IPS-15b (cell line): ENCODE data around the gene PSMD2.

ENCODE experiments used
- H3K27me3 ChIP-seq: one replicate; pipeline ENCODE4 v1.6.1; 2013; ENCODE audit warnings: low read length; ENCODE audit not compliant: control insufficient read depth, insufficient read depth
- H3K36me3 ChIP-seq: one replicate; pipeline ENCODE4 v1.6.1; 2013; ENCODE audit warnings: low read length; ENCODE audit not compliant: control insufficient read depth, insufficient read depth
- H3K4me1 ChIP-seq: one replicate; pipeline ENCODE4 v1.6.1; 2013; ENCODE audit warnings: mild to moderate bottlenecking, low read length; ENCODE audit not compliant: control insufficient read depth, insufficient read depth
- H3K4me3 ChIP-seq: one replicate; pipeline ENCODE4 v1.5.1; 2013; ENCODE audit warnings: low read depth, low read length
- H3K9ac ChIP-seq: one replicate; pipeline ENCODE4 v1.6.1; 2013; ENCODE audit warnings: low read depth, mild to moderate bottlenecking, low read length
- H3K9me3 ChIP-seq: one replicate; pipeline ENCODE4 v1.6.1; 2013; ENCODE audit warnings: mild to moderate bottlenecking, low read length; ENCODE audit not compliant: control insufficient read depth, insufficient read depth

Gene PSMD2

DNA sequence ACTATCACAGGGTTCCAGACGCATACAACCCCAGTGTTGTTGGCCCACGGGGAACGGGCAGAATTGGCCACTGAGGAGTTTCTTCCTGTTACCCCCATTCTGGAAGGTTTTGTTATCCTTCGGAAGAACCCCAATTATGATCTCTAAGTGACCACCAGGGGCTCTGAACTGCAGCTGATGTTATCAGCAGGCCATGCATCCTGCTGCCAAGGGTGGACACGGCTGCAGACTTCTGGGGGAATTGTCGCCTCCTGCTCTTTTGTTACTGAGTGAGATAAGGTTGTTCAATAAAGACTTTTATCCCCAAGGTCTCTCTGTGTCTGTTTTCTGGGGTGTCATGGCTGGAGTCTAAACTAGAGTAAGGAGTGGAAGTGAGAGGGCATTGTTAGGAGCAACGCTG, 9.7 kb downstream of the PSMD2 start:
- H3K36me3 ChIP-seq = peaks cover 38% of the 10 kb centered on the region
- no peak overlapping the region for H3K9ac ChIP-seq
- H3K9me3 ChIP-seq = no peaks in the 10 kb centered on the region
- no peaks in the 10 kb centered on the region for H3K27me3 ChIP-seq
- H3K4me3 ChIP-seq = no peak overlapping the region
- H3K4me1 ChIP-seq = no peaks in the 10 kb centered on the region

DNA sequence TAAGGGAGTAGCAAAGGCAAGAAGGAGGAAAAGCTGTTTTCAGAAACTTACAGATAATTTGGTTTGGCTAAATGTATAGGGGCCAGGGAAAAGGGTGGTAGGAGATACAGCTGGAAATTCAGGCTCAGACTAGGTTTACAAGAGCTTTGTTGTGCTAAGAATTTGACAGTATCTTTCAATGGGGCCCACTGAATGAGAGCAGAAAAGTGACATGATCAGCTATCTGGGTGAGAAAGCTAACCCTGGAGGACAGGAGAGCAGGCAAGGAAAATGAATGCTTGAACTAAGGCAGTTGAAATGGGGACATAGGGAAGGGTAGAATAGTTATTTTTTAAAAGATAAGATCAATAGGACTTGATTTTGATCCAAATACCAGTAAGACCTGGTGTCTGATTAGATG, 12.6 kb downstream of the PSMD2 start:
- peaks cover 22% of the 10 kb centered on the region for H3K36me3 ChIP-seq
- no peaks in the 10 kb centered on the region for H3K9me3 ChIP-seq
- no peak overlapping the region for H3K9ac ChIP-seq
- peaks cover 4% of the 10 kb centered on the region for H3K4me1 ChIP-seq
- H3K4me3 ChIP-seq = no peak overlapping the region
- H3K27me3 ChIP-seq = no peaks in the 10 kb centered on the region

DNA sequence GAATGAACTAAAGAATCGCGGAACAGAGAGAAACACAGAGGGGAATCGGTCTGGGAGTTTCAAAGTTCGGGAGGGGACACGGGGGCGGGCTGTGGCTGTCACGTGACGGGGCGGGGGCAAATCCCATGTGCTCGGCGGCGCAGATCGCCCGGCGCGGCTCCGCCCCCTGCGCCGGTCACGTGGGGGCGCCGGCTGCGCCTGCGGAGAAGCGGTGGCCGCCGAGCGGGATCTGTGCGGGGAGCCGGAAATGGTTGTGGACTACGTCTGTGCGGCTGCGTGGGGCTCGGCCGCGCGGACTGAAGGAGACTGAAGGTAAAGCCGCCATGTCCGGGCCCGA, 15.3 kb downstream of the PSMD2 start, which contains the start of gene EIF4G1:
Gene EIF4G1, plus strand, starts transcription at position 244 of the 337 bp plus-strand sequence. CDS start 1,191 bp downstream, outside the sequence.
- Histone ChIP-seq H3K9me3 (no peaks in the 10 kb centered on the region), H3K4me1 (peaks cover 8% of the 10 kb centered on the region), H3K27me3 (no peaks in the 10 kb centered on the region), H3K4me3 (peak within 1 kb of the TSS; percentile 90), H3K9ac (peak within 1 kb of the TSS; percentile 88), H3K36me3 (peaks cover 11% of the 10 kb centered on the region)

DNA sequence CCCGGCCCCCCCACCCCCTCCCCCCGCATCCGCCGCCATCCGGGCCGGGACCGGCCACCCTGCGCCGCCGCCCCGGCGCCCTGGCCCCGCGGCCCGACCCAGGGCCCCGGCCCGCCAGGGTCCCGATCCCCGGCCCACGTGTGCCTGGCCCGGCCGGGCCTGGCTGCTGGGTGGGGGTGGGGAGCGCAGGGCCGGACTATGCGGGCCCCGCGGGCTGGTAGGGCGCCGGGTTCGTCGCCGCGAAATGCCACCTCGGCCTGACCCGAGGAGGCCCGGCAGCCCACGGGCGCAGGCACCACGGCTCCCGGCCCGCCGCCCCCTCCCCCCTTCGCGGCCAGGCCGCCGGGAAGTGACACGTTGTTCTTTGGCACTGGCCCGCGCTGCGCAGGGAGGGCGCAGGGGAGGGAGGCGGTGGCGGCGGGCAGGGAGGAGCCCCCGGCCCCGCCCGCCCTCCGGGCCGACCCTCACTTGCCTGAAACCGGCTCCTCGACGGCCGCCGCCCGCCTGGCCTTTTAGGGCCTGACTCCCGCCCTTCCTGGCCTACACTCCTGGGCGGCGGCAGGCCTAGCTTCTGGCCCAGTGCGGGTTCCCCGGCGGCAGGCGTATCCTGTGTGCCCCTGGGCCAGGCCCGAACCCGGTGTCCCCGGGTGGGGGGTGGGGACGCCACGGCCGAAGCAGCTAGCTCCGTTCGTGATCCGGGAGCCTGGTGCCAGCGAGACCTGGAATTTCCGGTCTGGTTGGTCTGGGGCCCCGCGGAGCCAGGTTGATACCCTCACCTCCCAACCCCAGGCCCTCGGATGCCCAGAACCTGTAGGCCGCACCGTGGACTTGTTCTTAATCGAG, 15.9 kb downstream of the PSMD2 start:
- Histone ChIP-seq H3K9me3 (no peaks in the 10 kb centered on the region), H3K36me3 (peaks cover 17% of the 10 kb centered on the region), H3K9ac (peak overlapping the region; percentile 88), H3K27me3 (no peaks in the 10 kb centered on the region), H3K4me3 (peak overlapping the region; percentile 90), H3K4me1 (peaks cover 8% of the 10 kb centered on the region)

DNA sequence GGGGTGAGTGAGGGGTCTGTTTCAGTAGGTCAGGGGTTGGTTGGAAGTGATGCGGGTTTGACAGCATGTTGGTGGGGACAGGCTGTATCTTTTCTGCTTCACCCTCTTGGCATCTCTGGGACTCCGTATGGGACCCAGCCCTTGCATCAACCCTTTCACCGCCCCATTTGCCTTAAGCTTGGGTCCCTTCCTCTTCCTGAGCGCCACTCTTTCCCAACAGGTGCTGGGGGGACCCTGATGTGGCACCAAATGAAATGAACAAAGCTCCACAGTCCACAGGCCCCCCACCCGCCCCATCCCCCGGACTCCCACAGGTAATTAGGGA, 16.5 kb downstream of the PSMD2 start:
- peak overlapping the region; percentile 88 for H3K9ac ChIP-seq
- H3K9me3 ChIP-seq = no peaks in the 10 kb centered on the region
- H3K4me1 ChIP-seq = peaks cover 8% of the 10 kb centered on the region

DNA sequence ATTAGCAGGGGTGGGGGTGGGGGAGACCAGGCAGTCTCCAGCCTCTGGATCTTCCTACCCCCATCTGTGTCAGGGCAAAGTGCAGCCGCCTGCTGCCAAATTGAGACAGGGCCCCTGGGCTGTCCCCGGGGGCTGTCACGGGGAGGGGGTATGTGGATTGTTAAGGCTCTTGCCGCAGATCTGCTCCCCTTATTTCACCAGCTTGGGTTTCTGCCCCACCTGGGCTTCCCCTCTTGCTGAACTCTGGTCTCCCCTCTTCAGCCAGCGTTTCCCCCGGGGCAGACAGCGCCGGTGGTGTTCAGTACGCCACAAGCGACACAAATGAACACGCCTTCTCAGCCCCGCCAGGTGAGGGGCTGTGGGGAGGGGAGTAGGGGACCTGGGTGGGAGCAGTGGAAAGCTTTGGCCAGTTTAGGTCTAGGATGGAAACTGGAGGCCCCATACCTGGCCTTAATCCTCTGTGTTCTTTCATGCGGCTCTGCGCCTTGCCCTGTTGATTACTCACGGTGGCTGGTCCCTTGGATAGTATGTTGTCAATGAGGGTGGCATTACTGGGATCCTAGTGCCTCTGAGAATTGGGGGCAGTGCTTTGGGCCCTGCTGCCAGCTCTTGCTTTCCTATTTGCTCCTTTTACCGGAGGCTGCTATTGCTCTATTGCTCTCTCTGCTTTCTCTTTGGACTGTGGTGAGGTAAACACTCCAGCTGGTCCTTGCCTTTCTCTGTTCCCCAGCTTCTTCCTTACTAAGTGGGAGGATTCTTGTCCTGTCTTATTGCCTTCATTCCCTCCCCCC, 17.0 kb downstream of the PSMD2 start:
- Histone ChIP-seq H3K4me1 (peaks cover 8% of the 10 kb centered on the region), H3K36me3 (peaks cover 28% of the 10 kb centered on the region), H3K27me3 (no peaks in the 10 kb centered on the region), H3K9ac (peak overlapping the region; percentile 88), H3K9me3 (no peaks in the 10 kb centered on the region), H3K4me3 (peak overlapping the region; percentile 90)

More for the DNA sequence above, 16.5 kb downstream of the PSMD2 start:
- Histone ChIP-seq H3K27me3 (no peaks in the 10 kb centered on the region), H3K36me3 (peaks cover 22% of the 10 kb centered on the region), H3K4me3 (peak overlapping the region; percentile 90)

DNA sequence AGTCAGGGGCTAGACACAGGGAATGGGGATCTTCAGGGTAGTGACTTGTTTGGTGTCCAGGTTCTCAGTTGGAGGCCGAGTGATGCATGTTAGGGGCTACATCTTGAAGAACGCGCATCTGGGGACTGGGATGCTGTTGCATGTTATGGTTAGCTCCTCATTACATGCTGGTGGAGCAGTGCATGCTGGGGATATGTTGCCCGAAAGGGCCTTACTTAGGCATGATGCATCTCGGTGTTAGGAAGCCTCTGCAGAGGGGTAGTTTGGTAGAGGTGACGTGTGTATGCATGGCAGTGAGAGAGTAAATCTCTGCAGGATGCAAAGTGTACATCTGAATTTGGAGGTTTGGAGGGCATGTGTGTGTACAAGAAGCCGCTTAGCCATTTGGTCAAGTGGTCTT, 17.8 kb downstream of the PSMD2 start:
- Histone ChIP-seq H3K36me3 (peaks cover 35% of the 10 kb centered on the region), H3K9ac (no peak overlapping the region), H3K9me3 (no peaks in the 10 kb centered on the region), H3K27me3 (no peaks in the 10 kb centered on the region), H3K4me3 (peak overlapping the region; percentile 90), H3K4me1 (peaks cover 8% of the 10 kb centered on the region)

DNA sequence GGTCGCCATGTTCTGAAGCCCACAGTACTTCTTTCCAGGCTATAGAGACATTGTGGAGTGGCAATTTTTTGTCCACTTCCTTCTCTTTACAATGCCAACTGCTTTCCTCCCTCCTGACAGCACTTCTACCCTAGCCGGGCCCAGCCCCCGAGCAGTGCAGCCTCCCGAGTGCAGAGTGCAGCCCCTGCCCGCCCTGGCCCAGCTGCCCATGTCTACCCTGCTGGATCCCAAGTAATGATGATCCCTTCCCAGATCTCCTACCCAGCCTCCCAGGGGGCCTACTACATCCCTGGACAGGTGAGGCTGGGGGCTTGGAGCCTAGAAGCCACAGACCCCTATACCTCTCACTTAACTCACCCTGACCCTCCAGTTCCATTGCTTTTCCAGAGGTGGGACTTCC, 18.2 kb downstream of the PSMD2 start:
- peaks cover 39% of the 10 kb centered on the region for H3K36me3 ChIP-seq
- H3K4me1 ChIP-seq = peaks cover 8% of the 10 kb centered on the region
- H3K9me3 ChIP-seq = no peaks in the 10 kb centered on the region
- H3K4me3 ChIP-seq = no peak overlapping the region
- H3K9ac ChIP-seq = peak overlapping the region; percentile 28
- no peaks in the 10 kb centered on the region for H3K27me3 ChIP-seq

DNA sequence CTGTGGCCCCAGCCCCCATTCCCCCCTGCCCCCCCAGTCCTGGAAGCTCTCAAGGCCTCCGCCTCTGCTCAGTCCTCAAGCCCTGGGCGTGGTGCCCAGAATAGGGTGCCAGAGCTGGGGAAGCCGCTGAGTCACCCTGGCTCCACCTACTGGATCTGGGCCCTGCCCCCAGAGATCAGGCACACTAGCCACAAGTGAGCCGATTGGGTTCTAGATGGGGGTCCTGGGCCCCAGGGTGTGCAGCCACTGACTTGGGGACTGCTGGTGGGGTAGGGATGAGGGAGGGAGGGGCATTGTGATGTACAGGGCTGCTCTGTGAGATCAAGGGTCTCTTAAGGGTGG, 21.0 kb downstream of the PSMD2 start:
- Histone ChIP-seq H3K4me1 (peaks cover 8% of the 10 kb centered on the region), H3K27me3 (no peaks in the 10 kb centered on the region), H3K9me3 (no peaks in the 10 kb centered on the region), H3K4me3 (no peak overlapping the region), H3K36me3 (peaks cover 67% of the 10 kb centered on the region), H3K9ac (no peak overlapping the region)

DNA sequence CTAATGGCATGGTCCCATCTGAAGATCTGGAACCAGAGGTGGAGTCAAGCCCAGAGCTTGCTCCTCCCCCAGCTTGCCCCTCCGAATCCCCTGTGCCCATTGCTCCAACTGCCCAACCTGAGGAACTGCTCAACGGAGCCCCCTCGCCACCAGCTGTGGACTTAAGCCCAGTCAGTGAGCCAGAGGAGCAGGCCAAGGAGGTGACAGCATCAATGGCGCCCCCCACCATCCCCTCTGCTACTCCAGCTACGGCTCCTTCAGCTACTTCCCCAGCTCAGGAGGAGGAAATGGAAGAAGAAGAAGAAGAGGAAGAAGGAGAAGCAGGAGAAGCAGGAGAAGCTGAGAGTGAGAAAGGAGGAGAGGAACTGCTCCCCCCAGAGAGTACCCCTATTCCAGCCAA, 22.6 kb downstream of the PSMD2 start:
- Histone ChIP-seq H3K4me3 (no peak overlapping the region), H3K9ac (no peak overlapping the region), H3K9me3 (no peaks in the 10 kb centered on the region), H3K36me3 (peaks cover 83% of the 10 kb centered on the region), H3K4me1 (peaks cover 4% of the 10 kb centered on the region), H3K27me3 (no peaks in the 10 kb centered on the region)

DNA sequence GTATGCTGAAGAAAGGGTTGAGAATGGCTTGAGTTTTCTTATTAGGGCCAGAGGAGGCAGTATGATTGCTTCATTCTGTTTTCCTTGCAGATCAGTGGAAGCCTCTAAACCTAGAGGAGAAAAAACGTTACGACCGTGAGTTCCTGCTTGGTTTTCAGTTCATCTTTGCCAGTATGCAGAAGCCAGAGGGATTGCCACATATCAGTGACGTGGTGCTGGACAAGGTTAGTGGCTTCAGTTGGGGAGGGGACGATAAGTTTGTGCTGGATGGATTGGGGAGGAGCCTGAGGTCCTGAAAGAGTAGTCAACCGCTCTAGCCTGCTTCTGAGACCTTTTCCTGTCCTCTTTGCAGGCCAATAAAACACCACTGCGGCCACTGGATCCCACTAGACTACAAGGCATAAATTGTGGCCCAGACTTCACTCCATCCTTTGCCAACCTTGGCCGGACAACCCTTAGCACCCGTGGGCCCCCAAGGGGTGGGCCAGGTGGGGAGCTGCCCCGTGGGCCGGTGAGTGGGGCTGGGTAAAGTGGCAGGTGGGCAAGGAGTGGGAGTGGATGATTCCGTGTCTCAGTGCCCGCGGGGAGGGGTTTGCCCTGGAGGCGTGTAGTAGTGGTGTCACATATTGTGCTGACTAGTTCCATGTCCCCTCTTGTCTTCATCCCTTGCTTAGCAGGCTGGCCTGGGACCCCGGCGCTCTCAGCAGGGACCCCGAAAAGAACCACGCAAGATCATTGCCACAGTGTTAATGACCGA, 23.9 kb downstream of the PSMD2 start:
- H3K4me1 ChIP-seq = no peaks in the 10 kb centered on the region
- H3K9me3 ChIP-seq = no peaks in the 10 kb centered on the region
- H3K36me3 ChIP-seq = peaks cover 89% of the 10 kb centered on the region
- H3K4me3 ChIP-seq = no peak overlapping the region
- H3K27me3 ChIP-seq = no peaks in the 10 kb centered on the region
- H3K9ac ChIP-seq = no peak overlapping the region
